ENCODE results near the gene KCNH6.

KCNH6 gene

GRCh38 chr17:63568563-63568962 lies 45.4 kb downstream of the KCNH6 start:
- no peak overlapping the region for H3K4me3 ChIP-seq (replicated peaks; ENCODE audit: low read depth, low read length)
- no peak for TF ChIP-seq CTCF (IDR thresholded peaks at IDR 0.05; ENCODE audit: low read depth, low read length, missing control alignments)
- DNase-seq (ENCODE audit: extremely low read depth, low read depth) = no peak

- H3K4me3 ChIP-seq (replicated peaks; ENCODE audit: low read depth, low read length) = no peak overlapping the region
- DNase-seq (ENCODE audit: extremely low read depth, low read depth) = peak; percentile 46
- no peak for TF ChIP-seq CTCF (IDR thresholded peaks at IDR 0.05; ENCODE audit: low read depth, low read length, missing control alignments)
Observed at GRCh38 chr17:63571632-63572310, 48.6 kb downstream of the KCNH6 start.

GRCh38 chr17:63573634-63574033 lies 50.5 kb downstream of the KCNH6 start:
- TF ChIP-seq CTCF (IDR thresholded peaks at IDR 0.05; ENCODE audit: low read depth, low read length, missing control alignments) = peak; percentile 38
- no peak overlapping the region for H3K4me3 ChIP-seq (replicated peaks; ENCODE audit: low read depth, low read length)
- no peak for DNase-seq (ENCODE audit: extremely low read depth, low read depth)

GRCh38 chr17:63578027-63578768 lies 55.0 kb downstream of the KCNH6 start:
- H3K4me3 ChIP-seq (replicated peaks; ENCODE audit: low read depth, low read length) = no peak overlapping the region
- DNase-seq (ENCODE audit: extremely low read depth, low read depth) = no peak
- TF ChIP-seq CTCF (IDR thresholded peaks at IDR 0.05; ENCODE audit: low read depth, low read length, missing control alignments) = no peak

GRCh38 chr17:63578769-63579111 lies 55.6 kb downstream of the KCNH6 start:
- TF ChIP-seq CTCF (IDR thresholded peaks at IDR 0.05; ENCODE audit: low read depth, low read length, missing control alignments) = no peak
- no peak for DNase-seq (ENCODE audit: extremely low read depth, low read depth)
- H3K4me3 ChIP-seq (replicated peaks; ENCODE audit: low read depth, low read length) = no peak overlapping the region

GRCh38 chr17:63579633-63580032 lies 56.5 kb downstream of the KCNH6 start:
- H3K4me3 ChIP-seq (replicated peaks; ENCODE audit: low read depth, low read length) = no peak overlapping the region
- no peak for TF ChIP-seq CTCF (IDR thresholded peaks at IDR 0.05; ENCODE audit: low read depth, low read length, missing control alignments)
- no peak for DNase-seq (ENCODE audit: extremely low read depth, low read depth)
